ENCODE measurements around the gene ITCH. TPM values are rescaled to one million over a fixed set of nuclear protein-coding genes. Genes with fewer than 3 reads are reported as not detected.

The ITCH gene
- total RNA-seq, 2 experiments from 2014 or later = 44.2 to 47.0 TPM

DNA sequence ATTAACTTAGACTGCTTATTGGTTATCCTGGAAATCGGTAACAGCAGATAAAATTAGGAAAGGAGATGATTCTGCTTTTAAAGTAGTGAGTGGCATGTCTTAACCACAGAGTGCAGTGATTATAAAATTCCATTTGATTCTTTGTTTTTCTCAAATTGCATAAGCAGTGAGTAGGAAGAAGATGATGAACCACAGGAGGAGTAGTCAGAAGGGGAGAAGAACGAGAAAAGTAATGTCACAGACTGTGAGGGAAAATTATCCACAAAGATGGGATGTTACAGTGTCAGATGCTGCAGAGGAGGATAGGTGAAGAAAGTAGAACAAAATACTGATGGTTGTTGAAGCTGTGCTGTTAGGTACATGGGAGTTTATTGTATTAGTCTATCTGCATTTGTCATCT is 63.0 kb downstream of the ITCH start:
- H3K36me3 ChIP-seq (ENCODE audit: insufficient read depth, low read length) = peaks cover 47% of the 10 kb centered on the region
- no peak overlapping the region for H3K4me3 Mint-ChIP-seq
- CTCF ChIA-PET = interaction anchor here (2.1 kb wide), 1 partner anchor 113 kb away, joined by 7 read pairs; no protein-coding TSS in a partner anchor
- H3K36me3 Mint-ChIP-seq (ENCODE audit: low read depth) = peaks cover 85% of the 10 kb centered on the region
- no peaks in the 10 kb centered on the region for H3K4me1 ChIP-seq (ENCODE audit: insufficient read depth, low read length)
- no peaks in the 10 kb centered on the region for H3K27me3 Mint-ChIP-seq
- H3K27me3 ChIP-seq (ENCODE audit: control insufficient read depth in 1 of 2, insufficient read depth in 2 of 2, low read length in 2 of 2) = no peaks in the 10 kb centered on the region
- no peaks in the 10 kb centered on the region for H3K9me3 Mint-ChIP-seq
- no peak for ATAC-seq (ENCODE audit: poor library complexity)
- TF ChIP-seq, protein P1, sequence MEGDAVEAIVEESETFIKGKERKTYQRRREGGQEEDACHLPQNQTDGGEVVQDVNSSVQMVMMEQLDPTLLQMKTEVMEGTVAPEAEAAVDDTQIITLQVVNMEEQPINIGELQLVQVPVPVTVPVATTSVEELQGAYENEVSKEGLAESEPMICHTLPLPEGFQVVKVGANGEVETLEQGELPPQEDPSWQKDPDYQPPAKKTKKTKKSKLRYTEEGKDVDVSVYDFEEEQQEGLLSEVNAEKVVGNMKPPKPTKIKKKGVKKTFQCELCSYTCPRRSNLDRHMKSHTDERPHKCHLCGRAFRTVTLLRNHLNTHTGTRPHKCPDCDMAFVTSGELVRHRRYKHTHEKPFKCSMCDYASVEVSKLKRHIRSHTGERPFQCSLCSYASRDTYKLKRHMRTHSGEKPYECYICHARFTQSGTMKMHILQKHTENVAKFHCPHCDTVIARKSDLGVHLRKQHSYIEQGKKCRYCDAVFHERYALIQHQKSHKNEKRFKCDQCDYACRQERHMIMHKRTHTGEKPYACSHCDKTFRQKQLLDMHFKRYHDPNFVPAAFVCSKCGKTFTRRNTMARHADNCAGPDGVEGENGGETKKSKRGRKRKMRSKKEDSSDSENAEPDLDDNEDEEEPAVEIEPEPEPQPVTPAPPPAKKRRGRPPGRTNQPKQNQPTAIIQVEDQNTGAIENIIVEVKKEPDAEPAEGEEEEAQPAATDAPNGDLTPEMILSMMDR (IDR thresholded peaks at IDR 0.05) = no peak
- H3K9me3 ChIP-seq (ENCODE audit: control insufficient read depth in 1 of 2, insufficient read depth in 1 of 2, low read length in 2 of 2) = no peaks in the 10 kb centered on the region
- no peak overlapping the region for H3K4me3 ChIP-seq (ENCODE audit: low read length)
- intact Hi-C loops (cut with DNase I, micrococcal nuclease) = no loop called here
- POLR2A ChIA-PET = no interaction called here
- no peak overlapping the region for H3K27ac ChIP-seq (ENCODE audit: low read depth in 1 of 2, low read length in 2 of 2)
- no peak overlapping the region for H3K27ac Mint-ChIP-seq
- no peaks in the 10 kb centered on the region for H3K4me1 Mint-ChIP-seq (ENCODE audit: low read depth)
- no peak for DNase-seq

DNA sequence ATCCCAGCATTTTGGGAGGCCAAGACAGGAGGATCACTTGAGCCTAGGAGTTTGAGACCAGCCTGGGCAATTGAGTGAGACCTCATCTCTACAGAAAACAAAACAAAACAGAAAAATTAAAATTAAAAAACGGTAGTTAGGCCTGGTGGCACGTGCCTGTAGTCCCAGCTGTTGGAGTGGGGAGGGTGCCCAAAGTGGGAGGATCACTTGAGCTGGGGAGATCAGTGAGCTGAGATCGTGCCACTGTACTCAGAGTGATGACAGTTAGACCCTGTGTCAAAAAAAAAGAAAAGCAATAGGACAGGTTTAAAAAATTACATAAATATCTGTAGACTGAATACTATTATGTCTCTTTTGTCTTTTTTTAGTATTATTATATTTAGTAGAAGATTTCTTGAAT is 64.3 kb downstream of the ITCH start:
- no peaks in the 10 kb centered on the region for H3K4me1 ChIP-seq (ENCODE audit: insufficient read depth, low read length)
- Mint-ChIP-seq H3K4me1 (ENCODE audit: low read depth) (peaks cover 4% of the 10 kb centered on the region), H3K27me3 (no peaks in the 10 kb centered on the region), H3K36me3 (ENCODE audit: low read depth) (peaks cover 78% of the 10 kb centered on the region), H3K4me3 (no peak overlapping the region), H3K9me3 (no peaks in the 10 kb centered on the region), H3K27ac (no peak overlapping the region)
- TF ChIP-seq, protein P1 (IDR thresholded peaks at IDR 0.05) = no peak
- ChIA-PET POLR2A (interaction anchor here (0.6 to 0.7 kb wide), 2 partner anchors 26 to 27 kb away, joined by 3 to 4 read pairs; no protein-coding TSS in a partner anchor), CTCF (interaction anchor here (2.1 kb wide), 1 partner anchor 115 kb away, joined by 7 read pairs; no protein-coding TSS in a partner anchor)
- peaks cover 41% of the 10 kb centered on the region for H3K36me3 ChIP-seq (ENCODE audit: insufficient read depth, low read length)
- no peak overlapping the region for H3K4me3 ChIP-seq (ENCODE audit: low read length)
- H3K9me3 ChIP-seq (ENCODE audit: control insufficient read depth in 1 of 2, insufficient read depth in 1 of 2, low read length in 2 of 2) = no peaks in the 10 kb centered on the region
- ATAC-seq (ENCODE audit: poor library complexity) (no peak), DNase-seq (no peak)
- intact Hi-C loops (cut with DNase I, micrococcal nuclease) = no loop called here
- H3K27me3 ChIP-seq (ENCODE audit: control insufficient read depth in 1 of 2, insufficient read depth in 2 of 2, low read length in 2 of 2) = no peaks in the 10 kb centered on the region
- H3K27ac ChIP-seq (ENCODE audit: low read depth in 1 of 2, low read length in 2 of 2) = no peak overlapping the region

- TF ChIP-seq, protein P1 (IDR thresholded peaks at IDR 0.05) = no peak
- Histone ChIP-seq H3K36me3 (ENCODE audit: insufficient read depth, low read length) (peaks cover 41% of the 10 kb centered on the region), H3K27me3 (ENCODE audit: control insufficient read depth in 1 of 2, insufficient read depth in 2 of 2, low read length in 2 of 2) (no peaks in the 10 kb centered on the region), H3K9me3 (ENCODE audit: control insufficient read depth in 1 of 2, insufficient read depth in 1 of 2, low read length in 2 of 2) (no peaks in the 10 kb centered on the region), H3K4me1 (ENCODE audit: insufficient read depth, low read length) (no peaks in the 10 kb centered on the region), H3K27ac (ENCODE audit: low read depth in 1 of 2, low read length in 2 of 2) (no peak overlapping the region), H3K4me3 (ENCODE audit: low read length) (no peak overlapping the region)
- H3K27me3 Mint-ChIP-seq = no peaks in the 10 kb centered on the region
- H3K27ac Mint-ChIP-seq = no peak overlapping the region
- ChIA-PET CTCF (interaction anchor here (2.1 kb wide), 1 partner anchor 115 kb away, joined by 7 read pairs; no protein-coding TSS in a partner anchor), POLR2A (interaction anchor here (0.6 kb wide), 1 partner anchor 26 kb away, joined by 4 read pairs; no protein-coding TSS in a partner anchor)
- no peak overlapping the region for H3K4me3 Mint-ChIP-seq
- ATAC-seq (ENCODE audit: poor library complexity) = no peak
- intact Hi-C loops (cut with DNase I, micrococcal nuclease) = no loop called here
- H3K9me3 Mint-ChIP-seq = no peaks in the 10 kb centered on the region
- H3K4me1 Mint-ChIP-seq (ENCODE audit: low read depth) = peaks cover 4% of the 10 kb centered on the region
- H3K36me3 Mint-ChIP-seq (ENCODE audit: low read depth) = peaks cover 78% of the 10 kb centered on the region
- no peak for DNase-seq
These were observed 64.7 kb downstream of the ITCH start for GRCh38 chr20:34427784-34428183.
